Measurements from ENCODE around the gene UBAC1.

UBAC1 gene

DNA sequence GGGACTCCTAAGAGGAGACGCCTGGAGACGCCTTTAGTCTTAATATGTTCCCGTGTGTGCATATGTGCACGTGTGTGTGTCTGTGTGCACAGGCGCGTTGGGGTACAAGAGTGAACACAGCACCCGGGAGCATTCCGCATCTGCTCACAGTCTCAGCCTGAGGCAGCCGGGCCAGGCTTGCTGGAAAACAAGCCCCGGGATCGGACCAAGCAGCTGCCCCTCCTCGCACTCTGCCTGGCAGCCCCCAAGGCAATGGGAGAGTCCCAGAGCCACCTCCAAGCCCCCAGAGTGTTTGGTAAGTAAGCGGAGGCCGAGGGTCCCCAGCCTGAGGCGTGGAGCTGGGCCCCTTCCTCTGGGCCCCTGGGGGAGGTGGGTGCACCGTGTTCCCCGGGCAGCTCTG, 27.3 kb upstream of the UBAC1 start:
- Histone ChIP-seq H3K36me3 (ENCODE audit: insufficient read depth, low read length) (no peaks in the 10 kb centered on the region), H3K4me1 (ENCODE audit: insufficient read depth, low read length) (peaks cover 23% of the 10 kb centered on the region; the same call in 1 of the 2 replicates), H3K9ac (ENCODE audit: low read depth, low read length) (no peak overlapping the region), H3K9me3 (ENCODE audit: control insufficient read depth, insufficient read depth, low read length) (no peaks in the 10 kb centered on the region)

DNA sequence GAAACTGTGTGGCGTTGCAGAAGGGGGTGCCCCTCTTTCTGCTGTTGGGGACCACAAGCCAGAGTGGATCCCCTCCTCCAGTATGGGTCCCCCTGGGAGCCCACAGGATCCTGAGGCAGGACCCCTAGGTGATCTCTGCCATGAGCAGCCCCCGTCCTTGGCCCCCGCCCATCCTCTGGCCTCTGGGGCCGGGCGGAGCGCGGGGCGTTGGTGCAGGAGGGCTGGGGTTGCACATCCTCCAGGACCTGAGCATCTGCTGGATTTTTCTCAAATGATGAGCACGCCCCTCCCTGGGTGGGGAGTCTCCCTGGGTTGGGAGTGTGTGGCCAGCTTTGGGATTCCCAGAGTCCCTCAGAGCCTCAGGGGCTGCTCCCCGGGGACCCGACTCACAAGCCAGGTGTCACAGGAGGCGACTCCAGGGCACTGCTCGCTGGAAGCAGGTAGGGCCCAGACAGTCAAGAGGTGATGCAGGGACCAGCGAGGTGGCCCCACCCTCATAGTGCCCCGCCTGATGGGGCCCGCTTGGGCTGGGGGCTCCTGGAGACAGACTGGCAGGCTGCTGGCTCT, 26.7 kb upstream of the UBAC1 start:
- Histone ChIP-seq H3K9ac (ENCODE audit: low read depth, low read length) (no peak overlapping the region), H3K9me3 (ENCODE audit: control insufficient read depth, insufficient read depth, low read length) (no peaks in the 10 kb centered on the region), H3K4me1 (ENCODE audit: insufficient read depth, low read length) (peaks cover 19% of the 10 kb centered on the region; the same call in 1 of the 2 replicates), H3K36me3 (ENCODE audit: insufficient read depth, low read length) (no peaks in the 10 kb centered on the region)

DNA sequence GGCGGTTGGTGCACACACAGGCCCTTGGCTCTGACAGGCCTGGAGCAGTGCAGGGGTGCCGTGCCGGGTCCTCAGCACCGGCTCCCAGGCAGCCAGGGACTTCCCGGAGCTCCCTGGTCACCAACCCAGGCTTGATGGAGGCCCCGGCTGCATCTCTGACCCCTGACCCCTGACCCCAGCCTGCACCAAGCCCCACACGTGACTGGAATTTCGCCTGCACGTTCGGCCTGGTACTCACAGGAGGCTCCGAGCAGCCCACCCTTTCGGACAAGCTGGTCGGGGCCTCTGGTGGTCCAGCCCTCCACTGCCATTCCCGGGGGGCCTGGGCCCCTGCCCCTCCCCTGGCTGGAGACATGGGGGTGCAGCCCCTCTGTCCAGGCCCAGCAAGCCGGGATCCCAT, 25.4 kb upstream of the UBAC1 start:
- Histone ChIP-seq H3K36me3 (ENCODE audit: insufficient read depth, low read length) (no peaks in the 10 kb centered on the region), H3K9me3 (ENCODE audit: control insufficient read depth, insufficient read depth, low read length) (no peaks in the 10 kb centered on the region), H3K4me1 (ENCODE audit: insufficient read depth, low read length) (peaks cover 10% of the 10 kb centered on the region; the same call in 1 of the 2 replicates), H3K9ac (ENCODE audit: low read depth, low read length) (no peak overlapping the region)

DNA sequence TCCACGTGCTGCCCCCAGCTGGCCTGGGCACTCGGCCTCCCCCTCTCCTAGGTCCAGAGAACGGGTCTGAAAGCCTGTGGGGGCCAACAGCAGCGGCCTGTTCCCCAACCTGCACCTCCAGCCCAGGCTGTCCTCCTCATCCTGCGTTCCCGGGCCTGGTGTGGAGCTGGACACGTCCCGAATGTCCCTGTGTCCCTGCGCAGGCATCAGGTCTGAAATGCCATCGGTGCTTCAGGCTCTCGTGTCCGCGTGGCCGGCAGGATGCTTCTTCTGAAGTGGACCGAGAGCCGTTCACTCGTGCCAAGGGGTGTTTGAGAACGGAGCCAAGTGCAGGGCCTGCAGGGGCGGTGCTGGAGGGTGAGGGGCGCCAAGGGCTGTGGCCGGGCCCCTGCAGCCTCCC, 24.7 kb upstream of the UBAC1 start:
- H3K9me3 ChIP-seq (ENCODE audit: control insufficient read depth, insufficient read depth, low read length): no peaks in the 10 kb centered on the region
- no peaks in the 10 kb centered on the region for H3K36me3 ChIP-seq (ENCODE audit: insufficient read depth, low read length)
- no peak overlapping the region for H3K9ac ChIP-seq (ENCODE audit: low read depth, low read length)
- H3K4me1 ChIP-seq (ENCODE audit: insufficient read depth, low read length): peaks cover 5% of the 10 kb centered on the region; the same call in 1 of the 2 replicates

DNA sequence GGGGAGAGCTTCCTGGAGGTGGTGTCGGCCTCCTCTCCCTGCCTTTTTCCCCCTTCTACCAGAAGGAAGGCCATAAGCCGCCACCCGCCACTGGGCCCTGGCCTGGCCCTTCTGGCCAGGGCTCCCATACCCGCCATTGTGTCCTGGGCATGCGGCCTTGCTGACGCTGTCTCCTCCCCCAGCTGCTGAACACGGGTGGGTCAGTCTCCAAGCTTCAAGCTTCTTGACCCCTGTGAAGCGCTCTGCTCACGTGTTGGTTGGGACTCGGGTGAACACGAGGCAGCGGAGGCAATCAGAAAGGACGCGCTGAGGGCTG, 24.2 kb upstream of the UBAC1 start:
- Histone ChIP-seq H3K9me3 (ENCODE audit: control insufficient read depth, insufficient read depth, low read length) (no peaks in the 10 kb centered on the region), H3K9ac (ENCODE audit: low read depth, low read length) (no peak overlapping the region), H3K4me1 (ENCODE audit: insufficient read depth, low read length) (peaks cover 4% of the 10 kb centered on the region; the same call in 1 of the 2 replicates), H3K36me3 (ENCODE audit: insufficient read depth, low read length) (no peaks in the 10 kb centered on the region)

DNA sequence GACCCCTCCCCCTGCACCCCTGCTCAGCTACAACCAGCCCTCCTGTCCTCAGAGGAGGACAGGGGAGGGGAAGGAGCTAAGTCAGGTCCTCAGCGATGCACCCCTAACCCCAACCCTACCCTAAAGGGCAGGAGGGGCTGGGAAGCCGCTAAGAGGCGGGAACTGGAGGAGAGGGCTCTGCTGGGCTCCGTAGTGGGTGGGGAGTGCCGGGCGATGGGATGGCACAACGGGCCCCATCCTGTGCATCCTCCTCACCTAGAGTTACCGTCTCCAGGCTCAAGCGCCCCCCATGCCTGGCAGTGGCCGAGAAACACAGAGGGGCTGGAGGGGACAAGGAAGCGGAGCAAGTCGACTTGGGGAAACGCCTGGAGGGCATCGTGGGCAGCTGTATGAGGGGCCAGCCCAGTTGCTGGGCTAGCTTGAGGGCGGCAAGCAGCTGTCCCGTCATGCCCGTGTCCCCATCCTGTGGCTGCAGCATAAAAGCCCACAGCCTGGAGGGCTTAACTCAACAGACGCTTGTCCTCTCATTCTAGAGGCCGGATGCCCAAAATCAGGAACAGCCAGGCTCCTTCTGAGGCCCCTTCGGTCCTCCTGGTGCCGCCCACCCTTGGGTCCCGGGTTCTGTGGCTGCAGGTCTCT, 23.0 kb upstream of the UBAC1 start:
- Histone ChIP-seq H3K9ac (ENCODE audit: low read depth, low read length) (no peak overlapping the region), H3K9me3 (ENCODE audit: control insufficient read depth, insufficient read depth, low read length) (no peaks in the 10 kb centered on the region), H3K36me3 (ENCODE audit: insufficient read depth, low read length) (no peaks in the 10 kb centered on the region), H3K4me1 (ENCODE audit: insufficient read depth, low read length) (no peaks in the 10 kb centered on the region)

DNA sequence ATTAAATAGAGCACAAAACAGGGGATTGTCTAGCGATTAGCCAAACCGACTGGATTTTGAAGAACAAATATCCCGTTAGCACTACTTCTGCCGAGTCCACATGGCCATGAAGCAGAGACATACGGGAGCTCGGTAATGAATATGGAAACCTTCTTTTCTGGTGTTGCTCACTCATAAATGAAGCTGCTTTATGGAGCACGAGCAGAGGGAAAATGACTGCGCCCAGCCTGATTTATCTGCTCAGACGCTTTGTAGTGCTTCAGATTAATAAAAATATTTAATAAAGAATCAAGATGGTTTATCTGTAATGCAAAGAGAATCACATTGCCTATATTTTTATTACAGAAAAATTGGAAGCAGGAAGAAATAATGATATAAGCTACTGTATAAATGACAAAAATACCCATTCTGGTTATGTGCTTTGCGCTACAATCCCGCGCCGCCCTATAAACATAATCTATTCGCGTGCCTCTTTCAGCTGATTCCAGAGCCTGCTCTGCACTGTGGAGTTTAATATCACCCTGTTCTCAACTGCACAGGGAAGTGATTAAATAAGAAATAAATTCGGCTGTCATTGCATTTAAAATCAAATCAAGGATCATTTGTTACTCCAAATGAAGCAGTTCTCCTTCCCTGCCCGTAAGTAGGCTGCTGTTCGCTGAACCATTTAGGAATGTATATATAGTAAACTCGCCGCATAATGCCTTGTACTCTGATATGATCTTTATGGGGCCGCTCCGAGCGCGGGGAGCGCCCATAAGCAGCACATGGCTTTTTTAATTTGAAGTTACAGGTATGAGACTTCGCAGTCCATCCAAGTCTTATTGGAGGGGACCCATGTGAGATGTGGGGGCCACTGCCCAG, 22.3 kb upstream of the UBAC1 start:
- no peaks in the 10 kb centered on the region for H3K36me3 ChIP-seq (ENCODE audit: insufficient read depth, low read length)

DNA sequence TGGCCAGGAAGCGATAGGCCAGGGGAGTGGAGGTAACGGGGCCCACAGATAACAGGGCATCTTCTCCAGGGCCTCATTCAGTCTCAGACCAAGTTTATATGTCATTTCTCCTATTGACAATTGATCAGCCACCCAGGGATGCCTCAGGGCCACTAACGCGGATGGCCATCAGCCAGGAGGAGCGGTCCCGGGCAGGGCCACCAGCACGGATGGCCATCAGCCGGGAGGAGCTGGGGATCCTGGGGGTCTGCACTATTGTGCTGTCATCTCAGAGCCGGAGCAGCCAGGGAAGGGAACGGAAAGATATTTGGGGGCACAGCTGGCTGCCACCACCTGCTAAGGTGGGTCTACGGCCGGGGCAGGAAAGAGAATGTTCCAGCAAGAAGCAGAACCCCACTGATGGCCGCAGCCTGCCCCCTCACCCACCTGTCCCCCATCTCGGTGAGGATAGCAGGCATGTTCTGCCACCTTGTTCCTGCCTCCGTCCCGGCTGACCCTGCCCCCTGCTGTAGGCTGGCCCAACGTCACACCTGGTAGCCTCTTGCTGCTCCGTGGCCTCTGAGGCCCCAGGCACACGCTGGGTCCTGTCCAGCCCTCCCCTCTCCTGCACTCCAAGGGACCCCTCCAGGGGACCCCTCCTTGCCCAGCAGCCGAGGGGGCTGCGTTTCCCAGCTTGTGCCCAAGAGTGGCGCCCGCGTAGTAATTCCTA, 21.5 kb upstream of the UBAC1 start:
- Histone ChIP-seq H3K4me1 (ENCODE audit: insufficient read depth, low read length) (no peaks in the 10 kb centered on the region), H3K36me3 (ENCODE audit: insufficient read depth, low read length) (no peaks in the 10 kb centered on the region), H3K9me3 (ENCODE audit: control insufficient read depth, insufficient read depth, low read length) (no peaks in the 10 kb centered on the region), H3K9ac (ENCODE audit: low read depth, low read length) (no peak overlapping the region)

More for the DNA sequence above, 22.3 kb upstream of the UBAC1 start:
- H3K9me3 ChIP-seq (ENCODE audit: control insufficient read depth, insufficient read depth, low read length): no peaks in the 10 kb centered on the region
- no peak overlapping the region for H3K9ac ChIP-seq (ENCODE audit: low read depth, low read length)
- no peaks in the 10 kb centered on the region for H3K4me1 ChIP-seq (ENCODE audit: insufficient read depth, low read length)

DNA sequence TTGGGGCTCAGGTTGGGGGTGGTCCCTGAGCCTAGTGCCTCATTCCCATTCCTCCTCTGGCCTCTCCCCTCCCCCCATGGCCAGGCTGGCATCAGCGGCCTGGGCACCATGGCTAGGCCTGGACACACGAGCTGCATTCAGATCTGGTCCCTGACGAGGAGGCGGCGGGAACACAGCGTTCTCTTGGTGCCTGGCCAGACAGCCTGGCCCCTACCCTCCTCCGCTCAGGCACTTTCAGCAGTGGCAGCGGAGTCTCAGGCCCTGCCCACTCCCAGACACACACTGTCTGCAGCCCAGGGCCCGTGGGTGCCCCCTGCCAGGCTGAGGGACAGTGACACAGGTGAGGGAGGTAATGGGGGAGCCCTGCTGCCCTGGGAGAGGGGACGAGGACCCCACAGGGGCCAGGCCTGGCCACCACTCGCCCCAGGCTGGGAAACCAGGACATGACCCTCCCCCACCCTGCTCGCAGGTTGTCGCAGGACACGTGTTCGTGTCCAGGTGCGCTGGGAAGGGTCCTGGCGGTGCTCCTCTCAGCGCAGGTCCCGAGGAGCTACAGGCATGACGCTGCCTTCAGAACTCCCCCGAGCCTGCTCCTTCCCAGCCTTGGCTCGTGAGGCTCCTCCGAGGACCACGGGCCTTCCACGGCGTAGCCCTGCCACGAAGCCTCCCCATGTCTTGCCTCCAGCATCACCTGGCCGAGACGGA, 19.9 kb upstream of the UBAC1 start:
- H3K9me3 ChIP-seq (ENCODE audit: control insufficient read depth, insufficient read depth, low read length): no peaks in the 10 kb centered on the region
- no peak overlapping the region for H3K9ac ChIP-seq (ENCODE audit: low read depth, low read length)
- no peaks in the 10 kb centered on the region for H3K36me3 ChIP-seq (ENCODE audit: insufficient read depth, low read length)
- H3K4me1 ChIP-seq (ENCODE audit: insufficient read depth, low read length): peaks cover 8% of the 10 kb centered on the region; the same call in 1 of the 2 replicates

DNA sequence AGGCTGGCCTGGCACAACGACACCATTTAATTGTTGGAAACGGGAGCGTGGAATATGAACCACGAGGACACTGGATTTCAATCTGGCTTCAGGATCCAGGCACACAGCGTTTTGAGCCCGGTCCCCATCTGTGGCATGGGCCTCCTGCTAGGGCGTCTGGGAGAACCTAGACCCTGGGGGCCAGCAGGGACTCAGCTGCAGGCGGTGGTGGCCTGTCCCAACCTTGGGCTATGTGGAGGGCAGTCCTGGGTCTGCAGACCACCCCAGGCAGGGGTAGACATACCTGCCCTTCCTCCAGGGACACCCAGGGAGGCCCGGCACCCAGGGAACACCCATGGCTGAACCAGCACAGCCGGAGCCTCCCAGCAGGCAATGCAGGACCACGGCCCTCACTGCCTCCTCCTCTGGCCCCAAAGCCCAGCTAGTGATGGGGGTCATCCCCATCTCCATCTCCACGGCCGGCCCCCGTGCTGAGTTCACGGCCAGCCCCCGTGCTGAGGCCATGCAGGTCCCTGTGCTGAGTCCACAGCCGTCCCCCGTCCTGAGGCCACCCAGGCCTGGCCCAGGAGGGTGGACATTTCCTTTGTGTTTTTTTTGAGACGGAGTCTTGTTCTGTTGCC, 18.5 kb upstream of the UBAC1 start:
- H3K4me1 ChIP-seq (ENCODE audit: insufficient read depth, low read length): peaks cover 8% of the 10 kb centered on the region; the same call in 1 of the 2 replicates
- H3K36me3 ChIP-seq (ENCODE audit: insufficient read depth, low read length): no peaks in the 10 kb centered on the region
- H3K9me3 ChIP-seq (ENCODE audit: control insufficient read depth, insufficient read depth, low read length): no peaks in the 10 kb centered on the region
- H3K9ac ChIP-seq (ENCODE audit: low read depth, low read length): no peak overlapping the region

DNA sequence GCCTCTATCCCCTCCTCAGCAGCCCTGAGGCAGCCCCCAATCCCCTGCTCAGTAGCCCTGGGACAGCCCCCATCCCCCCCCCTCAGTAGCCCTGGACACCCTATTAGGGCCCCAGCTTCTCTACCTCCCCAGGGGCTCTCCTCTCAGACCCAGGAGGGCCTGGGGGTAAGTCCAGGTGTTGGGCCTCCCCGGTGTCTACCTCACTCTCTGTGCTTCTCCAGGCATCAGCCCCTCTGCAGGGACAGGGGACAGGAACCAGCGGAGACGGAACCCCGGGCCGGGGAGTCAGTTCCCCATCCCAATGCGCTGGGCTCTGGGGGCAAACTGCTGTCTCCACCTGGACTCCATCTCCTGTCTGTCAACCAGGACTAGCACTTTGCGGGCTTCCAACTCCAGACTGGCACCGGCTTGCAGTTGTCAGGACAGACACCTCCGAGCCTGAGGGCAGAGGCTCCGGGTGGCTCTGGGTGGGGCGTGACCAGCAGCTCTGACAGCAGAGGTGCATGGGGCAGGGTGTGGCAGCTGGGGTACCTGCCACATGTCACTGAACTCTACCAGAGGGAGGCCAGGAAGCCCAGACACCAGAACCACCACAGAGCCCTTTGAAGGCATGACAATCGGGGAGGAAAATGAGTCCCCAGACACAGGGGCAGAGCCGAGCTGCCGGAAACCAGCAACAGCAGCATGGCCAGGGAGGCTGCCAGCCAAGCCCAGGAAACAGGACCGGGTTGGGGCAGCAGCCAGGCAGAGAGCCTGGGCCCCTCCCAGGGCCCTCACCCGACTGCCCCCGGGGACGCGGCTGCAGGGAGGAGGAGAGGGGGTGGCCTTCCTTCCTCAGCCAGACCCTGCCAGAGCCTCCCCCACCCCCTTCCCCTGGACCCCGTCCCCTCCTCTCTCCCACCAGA, 17.7 kb upstream of the UBAC1 start:
- H3K9me3 ChIP-seq (ENCODE audit: control insufficient read depth, insufficient read depth, low read length): no peaks in the 10 kb centered on the region

DNA sequence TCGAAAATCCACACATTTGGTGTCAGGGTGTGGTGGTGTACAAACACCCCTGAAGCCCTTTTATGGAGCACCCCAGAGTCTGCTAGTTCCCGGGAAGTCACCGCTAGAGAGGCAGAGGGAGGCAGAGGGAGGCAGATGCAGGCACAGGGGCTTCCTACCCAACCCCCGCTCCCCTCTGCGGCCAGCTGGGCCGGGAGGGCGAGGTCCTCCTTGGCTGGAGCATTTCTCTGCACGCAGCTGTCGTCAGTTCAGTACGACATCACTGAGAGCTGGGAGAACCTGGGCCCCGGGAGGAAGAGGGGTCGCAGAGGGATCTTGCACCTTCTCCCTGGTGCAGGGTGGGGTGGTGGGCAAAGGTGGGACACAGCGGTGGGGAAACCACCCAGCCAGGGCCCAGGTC, 15.8 kb upstream of the UBAC1 start:
- peaks cover 8% of the 10 kb centered on the region; the same call in 1 of the 2 replicates for H3K4me1 ChIP-seq (ENCODE audit: insufficient read depth, low read length)
- H3K9ac ChIP-seq (ENCODE audit: low read depth, low read length): no peak overlapping the region
- H3K9me3 ChIP-seq (ENCODE audit: control insufficient read depth, insufficient read depth, low read length): no peaks in the 10 kb centered on the region
- H3K36me3 ChIP-seq (ENCODE audit: insufficient read depth, low read length): no peaks in the 10 kb centered on the region

More for the DNA sequence above, 17.7 kb upstream of the UBAC1 start:
- Histone ChIP-seq H3K36me3 (ENCODE audit: insufficient read depth, low read length) (no peaks in the 10 kb centered on the region), H3K9ac (ENCODE audit: low read depth, low read length) (no peak overlapping the region), H3K4me1 (ENCODE audit: insufficient read depth, low read length) (peaks cover 8% of the 10 kb centered on the region; the same call in 1 of the 2 replicates)

DNA sequence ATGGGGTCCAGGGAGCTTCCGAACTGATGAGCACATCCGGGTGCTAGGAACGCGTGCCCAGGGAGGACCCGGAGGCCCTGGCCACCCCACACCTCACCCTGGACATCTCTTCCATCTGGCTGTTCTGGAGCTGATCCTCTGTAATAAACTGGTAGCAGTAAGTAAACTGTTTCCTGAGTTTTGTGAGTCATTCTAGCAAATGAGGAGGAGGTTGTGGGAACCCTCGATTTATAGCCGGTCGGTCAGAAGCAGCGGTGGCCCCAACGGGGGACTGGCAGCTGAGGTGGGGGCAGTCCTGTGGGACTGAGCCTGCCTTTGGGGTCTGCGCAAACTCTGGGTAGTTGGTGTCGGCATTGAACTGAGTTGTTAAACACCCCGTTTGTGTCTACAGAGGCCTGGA, 15.4 kb upstream of the UBAC1 start:
- H3K4me1 ChIP-seq (ENCODE audit: insufficient read depth, low read length): peaks cover 8% of the 10 kb centered on the region; the same call in 1 of the 2 replicates
- no peaks in the 10 kb centered on the region for H3K9me3 ChIP-seq (ENCODE audit: control insufficient read depth, insufficient read depth, low read length)
- no peak overlapping the region for H3K9ac ChIP-seq (ENCODE audit: low read depth, low read length)
- H3K36me3 ChIP-seq (ENCODE audit: insufficient read depth, low read length): no peaks in the 10 kb centered on the region
